ENCODE data around the gene METAP2.
"Not testable (repeated sequence)": the region's sequence is repeated elsewhere in the genome, so short reads cannot be mapped to it uniquely, and the experiment has no call there.

Gene METAP2

DNA sequence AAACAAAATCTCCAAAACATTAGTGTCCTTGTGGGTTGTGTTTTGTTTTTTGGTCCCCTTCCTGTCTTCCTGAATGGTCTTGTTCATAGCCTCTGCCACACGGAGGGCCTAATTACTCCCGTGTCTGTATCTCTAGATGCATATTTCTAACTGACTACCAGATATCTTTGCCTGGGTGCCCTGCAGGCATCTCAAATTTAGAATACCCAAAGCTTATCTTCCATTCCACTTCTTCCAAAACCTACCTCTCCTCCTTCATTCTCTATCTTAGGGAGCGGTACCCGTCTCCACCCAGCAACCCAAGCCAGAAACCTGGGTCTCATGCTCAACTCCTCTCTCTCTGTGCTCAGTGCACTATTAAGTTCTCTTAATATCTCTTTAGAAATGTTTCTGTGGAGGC lies 10.9 kb upstream of the METAP2 start:
- no peaks in the 10 kb centered on the region for H3F3A ChIP-seq (ENCODE audit: insufficient read depth, low read length)
- no peak overlapping the region for H3K4me2 ChIP-seq (ENCODE audit: low read length)
- H3K36me3 ChIP-seq (ENCODE audit: insufficient read depth, low read length): no peaks in the 10 kb centered on the region; the same call in 1 of the 2 replicates
- no peaks in the 10 kb centered on the region for H3K4me1 ChIP-seq (ENCODE audit: insufficient read depth, low read length, severe bottlenecking)
- no peaks in the 10 kb centered on the region; the same call in 1 of the 2 replicates for H3K27me3 ChIP-seq (ENCODE audit: insufficient read depth, low read length)
- H4K20me1 ChIP-seq (ENCODE audit: insufficient read depth, low read length): no peaks in the 10 kb centered on the region
- no peaks in the 10 kb centered on the region for H3K9me2 ChIP-seq (ENCODE audit: low read depth, low read length)
- no peak overlapping the region for H3K9ac ChIP-seq (ENCODE audit: low read length)
- TF ChIP-seq EZH2 (IDR thresholded peaks at IDR 0.05; ENCODE audit: borderline replicate concordance, low read length): no peak
- TF ChIP-seq, protein P1, sequence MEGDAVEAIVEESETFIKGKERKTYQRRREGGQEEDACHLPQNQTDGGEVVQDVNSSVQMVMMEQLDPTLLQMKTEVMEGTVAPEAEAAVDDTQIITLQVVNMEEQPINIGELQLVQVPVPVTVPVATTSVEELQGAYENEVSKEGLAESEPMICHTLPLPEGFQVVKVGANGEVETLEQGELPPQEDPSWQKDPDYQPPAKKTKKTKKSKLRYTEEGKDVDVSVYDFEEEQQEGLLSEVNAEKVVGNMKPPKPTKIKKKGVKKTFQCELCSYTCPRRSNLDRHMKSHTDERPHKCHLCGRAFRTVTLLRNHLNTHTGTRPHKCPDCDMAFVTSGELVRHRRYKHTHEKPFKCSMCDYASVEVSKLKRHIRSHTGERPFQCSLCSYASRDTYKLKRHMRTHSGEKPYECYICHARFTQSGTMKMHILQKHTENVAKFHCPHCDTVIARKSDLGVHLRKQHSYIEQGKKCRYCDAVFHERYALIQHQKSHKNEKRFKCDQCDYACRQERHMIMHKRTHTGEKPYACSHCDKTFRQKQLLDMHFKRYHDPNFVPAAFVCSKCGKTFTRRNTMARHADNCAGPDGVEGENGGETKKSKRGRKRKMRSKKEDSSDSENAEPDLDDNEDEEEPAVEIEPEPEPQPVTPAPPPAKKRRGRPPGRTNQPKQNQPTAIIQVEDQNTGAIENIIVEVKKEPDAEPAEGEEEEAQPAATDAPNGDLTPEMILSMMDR (IDR thresholded peaks at IDR 0.05; ENCODE audit: low read length): no peak
- no peaks in the 10 kb centered on the region for H3K79me2 ChIP-seq (ENCODE audit: insufficient read depth, low read length)
- H2AFZ ChIP-seq (ENCODE audit: low read length): no peak overlapping the region
- no peak overlapping the region for H3K4me3 ChIP-seq (ENCODE audit: low read depth, low read length, poor library complexity, severe bottlenecking)
- 0 out of 2 replicates have a peak, but pooled peaks cover 5% of the 10 kb centered on the region for H3K9me3 ChIP-seq (ENCODE audit: low read length)
- H3K27ac ChIP-seq (ENCODE audit: low read depth, low read length, poor library complexity, severe bottlenecking): no peak overlapping the region

DNA sequence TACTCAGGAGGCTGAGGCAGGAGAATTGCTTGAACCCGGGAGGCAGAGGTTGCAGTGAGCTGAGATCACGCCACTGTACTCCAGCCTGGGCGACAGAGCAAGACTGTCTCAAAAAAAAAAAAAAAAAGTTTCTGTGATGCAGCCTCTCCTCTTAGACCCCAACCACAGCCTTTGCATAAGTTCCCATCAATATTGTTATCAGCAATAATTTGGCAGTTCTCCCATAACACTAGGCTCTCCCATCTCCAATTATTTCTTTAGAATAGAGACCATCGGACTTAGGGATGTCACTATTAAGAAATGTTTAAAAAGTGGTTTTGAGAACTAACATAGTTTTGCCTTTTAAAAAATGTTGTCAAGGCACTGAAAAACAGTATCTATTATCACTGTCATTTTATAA lies 10.2 kb upstream of the METAP2 start:
- not testable (repeated sequence) for H3K9me2 ChIP-seq (ENCODE audit: low read depth, low read length); H3K9me3 ChIP-seq (ENCODE audit: low read length); H2AFZ ChIP-seq (ENCODE audit: low read length); H3F3A ChIP-seq (ENCODE audit: insufficient read depth, low read length); H3K4me2 ChIP-seq (ENCODE audit: low read length); H3K9ac ChIP-seq (ENCODE audit: low read length); H3K36me3 ChIP-seq (ENCODE audit: insufficient read depth, low read length); H3K27ac ChIP-seq (ENCODE audit: low read depth, low read length, poor library complexity, severe bottlenecking); H3K4me3 ChIP-seq (ENCODE audit: low read depth, low read length, poor library complexity, severe bottlenecking); H4K20me1 ChIP-seq (ENCODE audit: insufficient read depth, low read length); H3K27me3 ChIP-seq (ENCODE audit: insufficient read depth, low read length); H3K79me2 ChIP-seq (ENCODE audit: insufficient read depth, low read length); H3K4me1 ChIP-seq (ENCODE audit: insufficient read depth, low read length, severe bottlenecking)

DNA sequence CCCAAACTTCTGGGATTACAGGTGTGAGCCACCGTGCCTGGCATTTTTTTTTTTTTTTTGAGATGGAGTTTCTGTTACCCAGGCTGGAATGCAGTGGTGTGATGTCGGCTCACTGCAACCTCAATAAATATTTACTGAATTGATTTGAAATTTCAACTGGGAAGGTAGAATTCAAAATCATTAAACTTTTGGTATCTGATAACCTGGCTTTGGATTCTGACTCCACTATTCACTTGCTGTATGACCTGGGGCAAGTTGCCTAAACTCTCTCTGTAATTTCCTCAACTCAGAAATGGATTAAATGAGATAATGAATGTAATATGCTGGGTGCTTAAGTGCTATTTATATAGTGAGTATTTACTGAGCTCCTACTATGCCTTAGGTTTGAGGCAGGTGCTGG lies 8.7 kb upstream of the METAP2 start:
- Histone ChIP-seq H3K9me2 (ENCODE audit: low read depth, low read length) (no peaks in the 10 kb centered on the region), H3K9me3 (ENCODE audit: low read length) (no peaks in the 10 kb centered on the region), H3K36me3 (ENCODE audit: insufficient read depth, low read length) (no peaks in the 10 kb centered on the region), H3K79me2 (ENCODE audit: insufficient read depth, low read length) (no peaks in the 10 kb centered on the region), H3K27me3 (ENCODE audit: insufficient read depth, low read length) (no peaks in the 10 kb centered on the region), H3K4me1 (ENCODE audit: insufficient read depth, low read length, severe bottlenecking) (no peaks in the 10 kb centered on the region), H2AFZ (ENCODE audit: low read length) (no peak overlapping the region), H3K4me2 (ENCODE audit: low read length) (no peak overlapping the region), H4K20me1 (ENCODE audit: insufficient read depth, low read length) (no peaks in the 10 kb centered on the region), H3K27ac (ENCODE audit: low read depth, low read length, poor library complexity, severe bottlenecking) (no peak overlapping the region), H3F3A (ENCODE audit: insufficient read depth, low read length) (no peaks in the 10 kb centered on the region), H3K9ac (ENCODE audit: low read length) (no peak overlapping the region), H3K4me3 (ENCODE audit: low read depth, low read length, poor library complexity, severe bottlenecking) (no peak overlapping the region)
- no peak for TF ChIP-seq EZH2 (IDR thresholded peaks at IDR 0.05; ENCODE audit: borderline replicate concordance, low read length)
- TF ChIP-seq, protein P1 (IDR thresholded peaks at IDR 0.05; ENCODE audit: low read length): no peak

DNA sequence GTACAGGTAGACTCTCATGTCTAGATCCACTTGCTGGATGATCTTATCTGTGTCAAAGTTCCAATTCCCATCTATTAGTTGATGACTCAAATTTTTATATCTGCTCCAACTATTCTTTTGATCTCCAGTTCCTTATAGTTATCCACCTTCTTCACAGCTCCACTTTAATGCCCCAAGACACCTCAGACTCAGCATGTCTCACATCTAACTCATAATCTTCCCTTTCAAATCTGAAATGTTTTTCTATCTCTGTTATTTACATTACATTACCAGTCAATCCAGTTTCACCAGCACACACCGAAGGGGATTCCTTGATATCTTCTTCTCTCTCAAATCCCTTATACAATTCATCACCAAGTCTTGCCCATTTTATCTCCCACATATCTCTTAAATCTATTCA lies 3.7 kb upstream of the METAP2 start:
- Histone ChIP-seq H3K9me3 (ENCODE audit: low read length) (no peaks in the 10 kb centered on the region), H3K36me3 (ENCODE audit: insufficient read depth, low read length) (no peaks in the 10 kb centered on the region), H3K4me1 (ENCODE audit: insufficient read depth, low read length, severe bottlenecking) (peaks cover 13% of the 10 kb centered on the region), H2AFZ (ENCODE audit: low read length) (no peak overlapping the region), H3K27ac (ENCODE audit: low read depth, low read length, poor library complexity, severe bottlenecking) (no peak overlapping the region), H3K9me2 (ENCODE audit: low read depth, low read length) (no peaks in the 10 kb centered on the region), H3K27me3 (ENCODE audit: insufficient read depth, low read length) (no peaks in the 10 kb centered on the region), H3K79me2 (ENCODE audit: insufficient read depth, low read length) (peaks cover 22% of the 10 kb centered on the region), H4K20me1 (ENCODE audit: insufficient read depth, low read length) (no peaks in the 10 kb centered on the region), H3K9ac (ENCODE audit: low read length) (no peak overlapping the region), H3K4me3 (ENCODE audit: low read depth, low read length, poor library complexity, severe bottlenecking) (no peak overlapping the region), H3K4me2 (ENCODE audit: low read length) (no peak overlapping the region), H3F3A (ENCODE audit: insufficient read depth, low read length) (no peaks in the 10 kb centered on the region; the same call in 1 of the 2 replicates)
- TF ChIP-seq EZH2 (IDR thresholded peaks at IDR 0.05; ENCODE audit: borderline replicate concordance, low read length): no peak
- TF ChIP-seq, protein P1 (IDR thresholded peaks at IDR 0.05; ENCODE audit: low read length): no peak
